Right lobe of liver (tissue), 4 donors: ENCODE data around the gene SH3D21.

ENCODE experiments used
- POLR2A ChIP-seq: fragments of 450-650 bp; IDR thresholded peaks from one replicate; pipeline ENCODE4 v1.6.1; 2017; ENCODE audit warnings: antibody characterized with exemption, mild to moderate bottlenecking
- TF ChIP-seq, protein P1 (sequence below), 4 donors: fragments of 200-600 bp in 3 of 4; fragments of 450-650 bp in 1 of 4; IDR thresholded peaks; one replicate each; pipeline versions ENCODE4 v1.5.1 to v1.8.0; 2016 to 2022; ENCODE audit warnings: antibody characterized with exemption in 4 of 4, mild to moderate bottlenecking in 2 of 4
- donor health status: DM: no; HTN: no; CAD: no.
- donor health status: DM: no; HTN: no; CAD: no.
- donor health status: DM: no; HTN: yes; CAD: no.

DNA sequence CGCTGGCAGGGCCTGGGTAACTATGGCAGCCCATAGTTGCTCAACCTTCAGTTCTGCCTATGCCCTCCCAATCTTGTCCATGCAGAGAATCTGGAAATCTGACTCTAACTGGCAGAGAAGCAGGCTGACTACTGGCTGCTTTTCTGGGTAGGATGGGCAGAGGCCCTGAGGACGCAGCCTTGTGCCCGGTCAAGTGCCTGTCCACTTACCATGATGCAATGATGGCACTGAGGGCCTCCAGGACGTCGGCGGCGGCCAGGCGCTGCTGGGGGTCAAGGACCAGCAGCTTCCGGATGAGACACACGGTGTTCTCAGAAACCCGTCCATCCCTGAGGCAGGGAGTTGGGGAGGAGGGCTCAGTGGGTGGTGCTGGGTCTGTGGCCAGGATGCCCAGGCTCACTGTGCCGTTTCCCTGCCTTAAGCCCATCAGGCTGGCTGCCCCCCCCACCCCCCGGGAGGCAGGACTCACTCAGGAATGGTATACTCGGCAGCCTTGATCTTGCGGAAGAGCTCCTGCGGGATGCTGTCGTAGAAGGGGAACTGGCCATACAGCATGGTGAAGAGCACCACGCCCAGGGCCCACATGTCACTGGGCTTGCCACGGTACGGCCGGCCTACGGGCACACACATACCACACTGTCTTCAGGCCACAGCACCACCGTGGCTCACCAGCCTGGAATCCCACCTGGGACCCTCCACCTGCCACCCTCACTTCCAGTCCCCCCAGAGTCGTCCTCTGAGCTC is 37.7 kb downstream of the SH3D21 start:
- TF ChIP-seq, protein P1, sequence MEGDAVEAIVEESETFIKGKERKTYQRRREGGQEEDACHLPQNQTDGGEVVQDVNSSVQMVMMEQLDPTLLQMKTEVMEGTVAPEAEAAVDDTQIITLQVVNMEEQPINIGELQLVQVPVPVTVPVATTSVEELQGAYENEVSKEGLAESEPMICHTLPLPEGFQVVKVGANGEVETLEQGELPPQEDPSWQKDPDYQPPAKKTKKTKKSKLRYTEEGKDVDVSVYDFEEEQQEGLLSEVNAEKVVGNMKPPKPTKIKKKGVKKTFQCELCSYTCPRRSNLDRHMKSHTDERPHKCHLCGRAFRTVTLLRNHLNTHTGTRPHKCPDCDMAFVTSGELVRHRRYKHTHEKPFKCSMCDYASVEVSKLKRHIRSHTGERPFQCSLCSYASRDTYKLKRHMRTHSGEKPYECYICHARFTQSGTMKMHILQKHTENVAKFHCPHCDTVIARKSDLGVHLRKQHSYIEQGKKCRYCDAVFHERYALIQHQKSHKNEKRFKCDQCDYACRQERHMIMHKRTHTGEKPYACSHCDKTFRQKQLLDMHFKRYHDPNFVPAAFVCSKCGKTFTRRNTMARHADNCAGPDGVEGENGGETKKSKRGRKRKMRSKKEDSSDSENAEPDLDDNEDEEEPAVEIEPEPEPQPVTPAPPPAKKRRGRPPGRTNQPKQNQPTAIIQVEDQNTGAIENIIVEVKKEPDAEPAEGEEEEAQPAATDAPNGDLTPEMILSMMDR (IDR thresholded peaks at IDR 0.05), result no peak
- no peak for TF ChIP-seq POLR2A
